PFSK-1 (cell line): ENCODE measurements around the gene JMJD1C.

Experiments
- FOXP2 ChIP-seq: optimal IDR thresholded peaks from 2 replicates; pipeline ENCODE3; 2011; ENCODE audit warnings: borderline replicate concordance, control low read depth, inconsistent platforms; ENCODE audit not compliant: insufficient read depth; ENCODE audit errors: extremely low read length, extremely low read depth
- POLR2AphosphoS5 ChIP-seq: IDR thresholded peaks from 2 replicates; pipeline ENCODE4 v1.6.1; 2012; ENCODE audit warnings: low read depth, mild to moderate bottlenecking, control low read depth, low read length, moderate library complexity
- SIN3A ChIP-seq: IDR thresholded peaks from 2 replicates; pipeline ENCODE4 v1.6.1; 2012; ENCODE audit warnings: mild to moderate bottlenecking, low read length, moderate library complexity, borderline replicate concordance; ENCODE audit not compliant: insufficient read depth
- TAF1 ChIP-seq: IDR thresholded peaks from 2 replicates; pipeline ENCODE4 v1.6.1; 2012; ENCODE audit warnings: low read length, control low read depth, borderline replicate concordance; ENCODE audit not compliant: insufficient read depth
- TF ChIP-seq, protein P1 (sequence below), 2 experiments: IDR thresholded peaks; 2 replicates each; pipeline versions ENCODE4 v1.6.1 to v1.8.0; 2011 to 2012; ENCODE audit warnings: low read depth in 2 of 2, low read length in 2 of 2, control low read depth in 1 of 2, inconsistent platforms in 1 of 2, mild to moderate bottlenecking in 1 of 2, moderate library complexity in 1 of 2; ENCODE audit not compliant: insufficient read depth in 1 of 2

The JMJD1C gene

DNA sequence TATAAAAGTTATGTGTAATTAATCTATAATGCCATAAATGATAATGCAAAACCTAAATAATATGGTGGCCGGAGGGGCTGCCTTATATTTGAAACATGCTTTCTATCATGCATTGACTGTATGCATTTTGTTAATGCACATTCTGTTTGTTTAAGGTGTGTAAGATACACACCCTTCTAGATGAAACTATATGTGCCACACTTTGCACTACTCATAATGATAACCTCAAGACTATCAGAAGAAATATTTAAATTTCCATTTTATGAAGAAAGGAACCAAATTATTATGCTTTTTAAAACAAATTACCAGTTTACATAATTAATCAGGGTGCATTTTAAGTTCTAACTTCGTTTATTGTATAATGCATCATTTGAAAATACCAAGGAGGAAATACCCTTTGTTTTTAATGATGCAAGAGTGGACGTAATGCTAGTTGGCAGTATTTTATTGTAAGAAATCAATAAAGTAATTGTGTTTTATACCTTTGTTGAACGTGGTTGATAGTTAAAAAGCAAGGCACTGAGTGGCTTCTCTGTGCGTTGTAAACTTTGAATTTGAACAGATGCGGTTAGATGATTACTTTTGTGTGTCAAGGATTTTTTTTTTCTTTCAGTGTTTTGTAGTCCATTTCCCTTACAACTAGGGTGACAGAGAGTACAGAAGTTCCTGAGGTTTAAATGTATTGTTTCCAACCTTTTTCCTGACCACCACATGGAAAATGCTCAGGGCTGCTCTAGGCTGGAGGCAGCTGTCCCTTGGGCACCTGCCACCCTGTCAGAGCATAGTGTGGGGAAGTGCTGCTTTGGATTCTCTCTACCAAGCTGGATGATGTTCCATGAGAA lies 311.0 kb downstream of the JMJD1C start:
- TF ChIP-seq TAF1: no peak
- TF ChIP-seq FOXP2: no peak
- no peak for TF ChIP-seq POLR2AphosphoS5
- TF ChIP-seq, protein P1, sequence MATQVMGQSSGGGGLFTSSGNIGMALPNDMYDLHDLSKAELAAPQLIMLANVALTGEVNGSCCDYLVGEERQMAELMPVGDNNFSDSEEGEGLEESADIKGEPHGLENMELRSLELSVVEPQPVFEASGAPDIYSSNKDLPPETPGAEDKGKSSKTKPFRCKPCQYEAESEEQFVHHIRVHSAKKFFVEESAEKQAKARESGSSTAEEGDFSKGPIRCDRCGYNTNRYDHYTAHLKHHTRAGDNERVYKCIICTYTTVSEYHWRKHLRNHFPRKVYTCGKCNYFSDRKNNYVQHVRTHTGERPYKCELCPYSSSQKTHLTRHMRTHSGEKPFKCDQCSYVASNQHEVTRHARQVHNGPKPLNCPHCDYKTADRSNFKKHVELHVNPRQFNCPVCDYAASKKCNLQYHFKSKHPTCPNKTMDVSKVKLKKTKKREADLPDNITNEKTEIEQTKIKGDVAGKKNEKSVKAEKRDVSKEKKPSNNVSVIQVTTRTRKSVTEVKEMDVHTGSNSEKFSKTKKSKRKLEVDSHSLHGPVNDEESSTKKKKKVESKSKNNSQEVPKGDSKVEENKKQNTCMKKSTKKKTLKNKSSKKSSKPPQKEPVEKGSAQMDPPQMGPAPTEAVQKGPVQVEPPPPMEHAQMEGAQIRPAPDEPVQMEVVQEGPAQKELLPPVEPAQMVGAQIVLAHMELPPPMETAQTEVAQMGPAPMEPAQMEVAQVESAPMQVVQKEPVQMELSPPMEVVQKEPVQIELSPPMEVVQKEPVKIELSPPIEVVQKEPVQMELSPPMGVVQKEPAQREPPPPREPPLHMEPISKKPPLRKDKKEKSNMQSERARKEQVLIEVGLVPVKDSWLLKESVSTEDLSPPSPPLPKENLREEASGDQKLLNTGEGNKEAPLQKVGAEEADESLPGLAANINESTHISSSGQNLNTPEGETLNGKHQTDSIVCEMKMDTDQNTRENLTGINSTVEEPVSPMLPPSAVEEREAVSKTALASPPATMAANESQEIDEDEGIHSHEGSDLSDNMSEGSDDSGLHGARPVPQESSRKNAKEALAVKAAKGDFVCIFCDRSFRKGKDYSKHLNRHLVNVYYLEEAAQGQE (IDR thresholded peaks at IDR 0.05; ENCODE audit: insufficient read depth in 1 of 2, low read depth in 2 of 2, low read length in 2 of 2): no peak
- no peak for TF ChIP-seq SIN3A

DNA sequence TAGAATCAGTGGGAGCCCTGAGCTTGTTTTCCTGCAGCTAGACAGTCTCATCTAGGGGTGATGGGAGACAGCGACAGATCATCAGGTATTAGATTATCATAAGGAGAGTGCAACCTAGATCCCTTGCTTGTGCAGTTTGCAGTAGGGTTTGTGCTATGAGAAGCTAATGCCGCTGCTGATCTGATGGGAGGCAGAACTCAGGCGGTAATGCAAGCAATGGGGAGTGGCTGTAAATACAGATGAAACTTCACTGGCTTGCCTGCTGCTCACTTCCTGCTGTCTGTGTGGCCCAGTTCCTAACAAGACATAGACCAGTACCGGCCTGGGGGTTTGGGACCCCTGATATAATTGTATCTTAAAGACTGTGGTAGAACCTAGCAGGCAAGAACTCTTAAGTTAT lies 315.0 kb downstream of the JMJD1C start:
- no peak for TF ChIP-seq FOXP2
- TF ChIP-seq POLR2AphosphoS5: no peak
- TF ChIP-seq, protein P1 (IDR thresholded peaks at IDR 0.05; ENCODE audit: insufficient read depth in 1 of 2, low read depth in 2 of 2, low read length in 2 of 2): no peak
- no peak for TF ChIP-seq TAF1
- no peak for TF ChIP-seq SIN3A

DNA sequence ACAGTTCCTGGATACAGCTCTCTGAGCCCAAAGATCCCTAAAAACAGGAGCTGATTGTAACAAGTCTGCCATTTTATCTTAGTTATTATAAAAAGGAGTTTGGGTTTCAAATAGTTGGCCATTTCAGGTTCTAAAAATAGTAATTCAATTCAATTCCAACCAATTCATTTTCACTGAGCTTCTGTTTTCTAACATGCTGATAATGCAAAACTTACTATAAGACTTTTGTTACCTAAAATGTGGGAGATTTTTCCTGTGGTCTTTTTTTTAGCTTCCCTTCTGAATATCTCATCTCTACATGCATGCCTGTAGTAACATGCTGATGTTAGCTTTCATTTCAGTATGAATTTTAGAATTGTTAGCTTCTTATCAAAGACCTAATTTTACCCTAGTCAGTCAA lies 319.3 kb downstream of the JMJD1C start:
- TF ChIP-seq, protein P1 (IDR thresholded peaks at IDR 0.05; ENCODE audit: insufficient read depth in 1 of 2, low read depth in 2 of 2, low read length in 2 of 2): no peak
- TF ChIP-seq POLR2AphosphoS5 (no peak), FOXP2 (no peak), TAF1 (no peak), SIN3A (no peak)

DNA sequence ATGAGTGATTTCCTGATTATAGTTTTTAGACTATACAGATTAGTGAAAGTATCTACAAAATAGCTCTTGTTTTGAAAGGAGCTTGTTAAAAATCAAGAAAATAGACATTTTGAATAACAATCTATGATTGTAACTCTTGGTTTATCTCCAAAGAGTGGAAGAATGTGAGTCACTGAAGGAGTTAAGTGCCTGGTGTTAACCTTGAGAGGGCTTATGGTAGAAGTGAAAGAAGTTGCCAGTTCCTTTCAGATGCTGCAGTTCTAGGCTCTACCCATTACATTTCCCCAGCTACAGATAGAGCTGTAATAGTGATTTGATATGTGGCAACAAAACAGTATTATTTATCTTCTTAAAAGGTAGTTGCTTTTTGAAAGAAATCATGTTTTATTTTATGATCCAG lies 320.0 kb downstream of the JMJD1C start:
- no peak for TF ChIP-seq SIN3A
- no peak for TF ChIP-seq TAF1
- no peak for TF ChIP-seq FOXP2

DNA sequence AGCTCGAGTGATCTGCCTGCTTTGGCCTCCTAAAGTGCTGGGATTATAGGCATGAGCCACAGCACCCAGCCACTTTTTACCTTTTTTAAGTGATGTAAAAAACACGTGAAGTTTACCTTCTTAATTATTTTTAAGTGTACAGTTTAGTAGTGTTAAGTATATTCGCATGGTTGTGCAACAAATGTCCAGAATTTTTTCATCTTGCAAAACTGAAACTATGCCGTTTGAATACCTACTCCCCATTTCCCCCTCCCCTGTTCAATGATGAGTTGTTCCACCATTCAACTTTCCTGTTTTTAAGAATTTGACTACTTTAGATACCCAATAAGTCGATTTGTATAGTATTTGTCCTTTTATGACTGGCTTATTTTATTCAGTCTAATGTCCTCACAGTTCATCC lies 321.8 kb downstream of the JMJD1C start:
- TF ChIP-seq POLR2AphosphoS5 (no peak), SIN3A (no peak), TAF1 (no peak), FOXP2 (no peak)
- TF ChIP-seq, protein P1 (IDR thresholded peaks at IDR 0.05; ENCODE audit: insufficient read depth in 1 of 2, low read depth in 2 of 2, low read length in 2 of 2): no peak
